Thoracic aorta (tissue), 2 donors: ENCODE data around the gene MYRIP. TPM values are rescaled to one million over a fixed set of nuclear protein-coding genes. Genes with fewer than 3 reads are reported as not detected.

Experiments used
- ATAC-seq: fragments of 150-250 bp; one replicate; pipeline ENCODE4 v1.8.0; 2017; ENCODE audit warnings: low read depth; ENCODE audit not compliant: insufficient number of reproducible peaks, low FRiP score
- DNase-seq: peaks from one replicate; pipeline ENCODE4 v3.0.0-alpha.2; 2020; ENCODE audit warnings: low spot score
- H3K27ac ChIP-seq, 2 donors: fragments of 200-600 bp; sonication (generic); 1 replicate in 1 of 2; 2 replicates in 1 of 2; pipeline ENCODE4 v1.5.1; 2016; ENCODE audit warnings: mild to moderate bottlenecking in 2 of 2, moderate library complexity in 2 of 2
- H3K27me3 ChIP-seq: fragments of 200-600 bp; sonication (generic); replicated peaks from 2 replicates; pipeline ENCODE4 v1.6.0; 2016; ENCODE audit warnings: mild to moderate bottlenecking; ENCODE audit not compliant: insufficient read depth
- H3K36me3 ChIP-seq: fragments of 200-600 bp; sonication (generic); one replicate; pipeline ENCODE4 v1.5.1; 2016
- H3K4me1 ChIP-seq, 2 donors: fragments of 200-600 bp; sonication (generic); 1 replicate in 1 of 2; 2 replicates in 1 of 2; pipeline versions ENCODE4 v1.5.1 to v1.6.0; 2016; ENCODE audit warnings: low read depth in 2 of 2, mild to moderate bottlenecking in 1 of 2; ENCODE audit not compliant: control insufficient read depth in 1 of 2
- H3K4me3 ChIP-seq: fragments of 200-600 bp; sonication (generic); 2 replicates; pipeline ENCODE4 v1.5.1; 2016; ENCODE audit warnings: mild to moderate bottlenecking
- H3K9me3 ChIP-seq: fragments of 200-600 bp; sonication (generic); 2 replicates; pipeline ENCODE4 v1.5.1; 2016
- total RNA-seq, 2 donors: library from RNA; depleted of rRNA; stranded (reverse); fragments of >200 nt; gene quantifications; one replicate each; pipeline versions ENCODE4 v1.1.0 to v1.2.3, GENCODE V29; 2016
- TF ChIP-seq, protein P1 (sequence below): fragments of 200-600 bp; sonication (generic); IDR thresholded peaks from one replicate; pipeline ENCODE4 v1.5.1; 2019; ENCODE audit warnings: antibody characterized with exemption

Gene MYRIP
- total RNA-seq, 2 donors from 2014 or later: 1.5 to 5.1 TPM

DNA sequence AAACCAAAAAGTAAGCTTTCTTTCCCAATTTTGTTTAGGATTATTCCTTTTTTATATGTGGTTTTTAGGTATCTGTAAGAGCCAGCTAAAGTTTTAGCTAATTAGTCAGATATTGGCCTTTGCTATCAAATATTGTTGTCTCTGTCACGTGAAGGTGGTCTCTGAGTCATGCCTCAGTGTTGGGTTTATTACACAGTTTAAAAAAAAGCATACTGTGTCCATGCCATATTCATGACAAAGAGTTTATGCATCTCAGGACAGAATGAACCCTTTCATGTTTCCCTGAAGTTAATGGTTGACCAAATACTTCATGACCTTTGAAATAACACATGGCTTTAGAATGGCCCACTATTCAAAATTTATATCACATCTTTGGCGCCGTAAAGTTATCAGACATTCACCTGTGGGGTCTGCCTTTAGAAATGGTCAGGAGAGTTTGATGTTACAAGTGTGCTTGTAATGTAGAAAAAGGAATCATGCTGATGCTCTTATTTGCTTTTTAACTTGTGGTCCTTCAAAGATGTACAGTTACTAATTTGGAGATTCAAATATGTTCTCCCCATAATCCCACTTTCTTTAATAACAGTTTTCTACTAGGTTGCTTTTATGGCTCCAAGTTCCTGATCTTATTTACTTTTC lies 101.5 kb downstream of the MYRIP start:
- no peak overlapping the region for H3K4me3 ChIP-seq
- DNase-seq: no peak
- H3K27ac ChIP-seq: peak overlapping the region; percentile 19 to 62
- H3K9me3 ChIP-seq: no peaks in the 10 kb centered on the region
- peaks cover 14 to 26% of the 10 kb centered on the region in 2 donors for H3K4me1 ChIP-seq
- TF ChIP-seq, protein P1, sequence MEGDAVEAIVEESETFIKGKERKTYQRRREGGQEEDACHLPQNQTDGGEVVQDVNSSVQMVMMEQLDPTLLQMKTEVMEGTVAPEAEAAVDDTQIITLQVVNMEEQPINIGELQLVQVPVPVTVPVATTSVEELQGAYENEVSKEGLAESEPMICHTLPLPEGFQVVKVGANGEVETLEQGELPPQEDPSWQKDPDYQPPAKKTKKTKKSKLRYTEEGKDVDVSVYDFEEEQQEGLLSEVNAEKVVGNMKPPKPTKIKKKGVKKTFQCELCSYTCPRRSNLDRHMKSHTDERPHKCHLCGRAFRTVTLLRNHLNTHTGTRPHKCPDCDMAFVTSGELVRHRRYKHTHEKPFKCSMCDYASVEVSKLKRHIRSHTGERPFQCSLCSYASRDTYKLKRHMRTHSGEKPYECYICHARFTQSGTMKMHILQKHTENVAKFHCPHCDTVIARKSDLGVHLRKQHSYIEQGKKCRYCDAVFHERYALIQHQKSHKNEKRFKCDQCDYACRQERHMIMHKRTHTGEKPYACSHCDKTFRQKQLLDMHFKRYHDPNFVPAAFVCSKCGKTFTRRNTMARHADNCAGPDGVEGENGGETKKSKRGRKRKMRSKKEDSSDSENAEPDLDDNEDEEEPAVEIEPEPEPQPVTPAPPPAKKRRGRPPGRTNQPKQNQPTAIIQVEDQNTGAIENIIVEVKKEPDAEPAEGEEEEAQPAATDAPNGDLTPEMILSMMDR: no peak
- no peaks in the 10 kb centered on the region for H3K36me3 ChIP-seq
- ATAC-seq: peak; percentile 27
- H3K27me3 ChIP-seq: no peaks in the 10 kb centered on the region

DNA sequence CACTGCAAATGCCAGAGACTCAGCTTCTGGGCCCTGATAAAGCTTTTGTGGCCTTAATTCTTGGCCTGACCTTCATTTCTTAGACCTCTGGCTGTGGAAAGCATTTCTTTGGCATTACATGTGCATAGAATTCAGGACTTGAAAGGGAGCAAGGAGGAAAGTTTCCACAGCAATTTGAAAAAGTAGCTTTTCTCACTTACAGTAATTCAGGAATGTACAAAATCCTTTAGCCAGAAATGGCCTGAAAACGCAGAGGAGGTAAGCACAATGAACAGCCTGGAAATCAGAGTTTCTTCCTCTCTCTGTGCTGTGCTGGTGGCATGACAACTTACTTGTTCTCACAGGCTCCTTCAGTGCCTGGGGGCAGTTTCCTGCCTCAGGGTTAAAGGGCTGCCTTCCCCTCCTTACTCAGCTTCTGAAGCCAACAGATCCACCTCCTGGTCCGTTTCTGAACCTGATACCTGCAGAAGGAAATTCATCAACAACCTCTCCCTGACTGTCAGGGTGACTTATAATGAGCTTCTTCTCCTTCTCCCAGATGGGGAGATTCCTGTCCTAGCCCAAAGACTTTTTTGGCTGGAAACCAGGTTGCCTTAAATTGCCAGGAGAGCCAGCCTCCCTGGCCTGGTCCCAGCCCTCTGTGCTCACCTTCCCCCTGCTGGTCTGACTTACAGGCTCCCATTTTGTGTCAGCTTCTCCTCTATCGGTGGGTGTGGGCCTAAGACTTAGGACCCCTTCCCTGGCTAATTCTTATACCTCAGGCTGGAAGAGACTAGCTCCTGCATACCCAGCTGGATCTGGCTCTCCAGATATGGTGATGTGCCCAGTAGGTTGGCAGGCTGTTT lies 102.3 kb downstream of the MYRIP start:
- Histone ChIP-seq H3K9me3 (no peaks in the 10 kb centered on the region), H3K36me3 (no peaks in the 10 kb centered on the region), H3K27me3 (no peaks in the 10 kb centered on the region), H3K4me1 (peaks cover 14 to 26% of the 10 kb centered on the region in 2 donors), H3K4me3 (no peak overlapping the region), H3K27ac (peak overlapping the region; percentile 26 to 62)
- TF ChIP-seq, protein P1: no peak
- ATAC-seq (peak; percentile 57), DNase-seq (no peak)

DNA sequence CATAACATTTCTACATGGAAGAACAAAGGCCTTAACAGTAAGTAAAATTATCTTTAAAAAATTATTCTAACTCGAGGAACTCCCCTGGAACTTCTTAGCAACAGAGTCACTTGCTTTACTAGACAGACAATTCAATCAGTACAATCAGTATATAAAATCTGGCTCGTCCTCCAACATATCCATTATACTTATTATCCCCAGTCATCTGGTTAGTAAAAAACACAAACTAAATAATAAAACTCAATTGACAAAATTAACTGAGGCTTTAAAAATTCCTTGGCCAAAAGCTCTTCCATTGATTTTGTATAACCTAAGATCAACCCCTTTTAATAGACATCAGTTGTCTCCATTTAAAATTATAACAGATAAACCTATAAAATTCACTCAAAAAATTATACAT lies 105.6 kb downstream of the MYRIP start:
- H3K27ac ChIP-seq: no peak overlapping the region
- H3K9me3 ChIP-seq: no peaks in the 10 kb centered on the region
- H3K4me3 ChIP-seq: no peak overlapping the region
- no peaks in the 10 kb centered on the region for H3K36me3 ChIP-seq
- H3K4me1 ChIP-seq: peaks cover 14 to 20% of the 10 kb centered on the region in 2 donors
- DNase-seq (no peak), ATAC-seq (no peak)
- no peaks in the 10 kb centered on the region for H3K27me3 ChIP-seq
- TF ChIP-seq, protein P1: no peak

DNA sequence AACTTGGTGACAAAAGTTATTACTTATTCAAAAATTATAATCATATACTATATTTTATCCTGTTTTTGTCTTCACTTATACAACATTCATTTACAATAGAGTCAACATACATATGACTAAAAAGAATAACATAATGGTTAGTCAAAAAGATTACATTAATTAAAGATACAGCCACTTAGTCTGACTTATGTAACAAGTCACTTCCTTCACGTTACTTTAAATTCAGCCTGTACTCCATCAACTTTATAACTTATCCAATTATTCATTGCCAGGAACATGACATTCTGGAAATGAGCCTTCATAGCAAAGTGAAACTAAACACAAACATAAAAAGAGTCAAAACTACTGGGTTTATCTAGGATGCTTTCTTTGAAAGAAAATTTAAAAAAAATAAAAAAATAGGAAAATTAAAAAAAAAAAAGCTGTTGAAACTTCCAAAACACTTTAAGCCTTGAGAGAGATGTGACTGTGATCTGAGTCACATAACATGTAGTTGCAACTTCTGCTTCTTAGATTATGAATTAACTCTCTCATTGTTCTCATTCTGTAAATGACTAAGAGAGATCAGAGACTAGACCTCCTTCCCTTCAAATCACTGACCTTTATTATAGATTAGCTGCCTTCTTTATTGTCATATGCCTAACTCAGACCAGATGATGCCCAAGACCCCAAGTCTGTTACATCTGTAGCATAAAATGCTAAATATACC lies 107.8 kb downstream of the MYRIP start:
- TF ChIP-seq, protein P1: no peak
- Histone ChIP-seq H3K27ac (no peak overlapping the region), H3K4me1 (peaks cover 3 to 4% of the 10 kb centered on the region in 2 donors), H3K4me3 (no peak overlapping the region), H3K36me3 (no peaks in the 10 kb centered on the region), H3K9me3 (no peaks in the 10 kb centered on the region), H3K27me3 (no peaks in the 10 kb centered on the region)
- DNase-seq: no peak
- ATAC-seq: no peak

DNA sequence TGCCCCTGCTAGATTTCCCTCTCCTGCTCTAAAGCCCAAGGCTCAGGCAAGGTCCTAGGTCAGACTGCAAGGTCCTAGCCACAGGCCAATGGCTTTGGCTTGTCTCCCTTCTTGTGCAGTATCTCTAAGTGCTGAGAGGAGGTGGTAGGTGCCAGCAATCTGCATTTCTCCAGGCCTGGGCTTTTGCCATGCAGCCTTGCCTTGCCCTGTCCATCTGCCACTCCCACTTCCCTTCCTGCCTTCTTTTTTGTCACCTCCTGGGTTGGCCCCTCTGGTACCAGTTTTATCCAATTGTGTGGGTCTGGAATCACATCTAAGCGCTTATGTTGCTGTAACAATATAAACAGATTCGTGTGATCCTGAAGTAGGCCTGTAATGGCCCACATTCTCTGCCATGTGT lies 109.9 kb downstream of the MYRIP start:
- Histone ChIP-seq H3K27me3 (no peaks in the 10 kb centered on the region), H3K36me3 (no peaks in the 10 kb centered on the region), H3K27ac (no peak overlapping the region), H3K4me3 (no peak overlapping the region), H3K4me1 (no peaks in the 10 kb centered on the region), H3K9me3 (no peaks in the 10 kb centered on the region)
- DNase-seq (no peak), ATAC-seq (no peak)
- TF ChIP-seq, protein P1: no peak
